IPS-NIHi7 (cell line): ENCODE measurements around the gene JPH4.

ENCODE experiments used
- DNase-seq: peaks from one replicate; pipeline ENCODE4 v3.0.0; 2012; ENCODE audit warnings: mixed read lengths; ENCODE audit errors: extremely low spot score

The JPH4 gene

GRCh38 chr14:23563473-23564180, 15.0 kb downstream of the JPH4 start:
- DNase-seq: no peak

- DNase-seq: peak; percentile 73
Measured at GRCh38 chr14:23562822-23563472, 15.6 kb downstream of the JPH4 start.

DNA sequence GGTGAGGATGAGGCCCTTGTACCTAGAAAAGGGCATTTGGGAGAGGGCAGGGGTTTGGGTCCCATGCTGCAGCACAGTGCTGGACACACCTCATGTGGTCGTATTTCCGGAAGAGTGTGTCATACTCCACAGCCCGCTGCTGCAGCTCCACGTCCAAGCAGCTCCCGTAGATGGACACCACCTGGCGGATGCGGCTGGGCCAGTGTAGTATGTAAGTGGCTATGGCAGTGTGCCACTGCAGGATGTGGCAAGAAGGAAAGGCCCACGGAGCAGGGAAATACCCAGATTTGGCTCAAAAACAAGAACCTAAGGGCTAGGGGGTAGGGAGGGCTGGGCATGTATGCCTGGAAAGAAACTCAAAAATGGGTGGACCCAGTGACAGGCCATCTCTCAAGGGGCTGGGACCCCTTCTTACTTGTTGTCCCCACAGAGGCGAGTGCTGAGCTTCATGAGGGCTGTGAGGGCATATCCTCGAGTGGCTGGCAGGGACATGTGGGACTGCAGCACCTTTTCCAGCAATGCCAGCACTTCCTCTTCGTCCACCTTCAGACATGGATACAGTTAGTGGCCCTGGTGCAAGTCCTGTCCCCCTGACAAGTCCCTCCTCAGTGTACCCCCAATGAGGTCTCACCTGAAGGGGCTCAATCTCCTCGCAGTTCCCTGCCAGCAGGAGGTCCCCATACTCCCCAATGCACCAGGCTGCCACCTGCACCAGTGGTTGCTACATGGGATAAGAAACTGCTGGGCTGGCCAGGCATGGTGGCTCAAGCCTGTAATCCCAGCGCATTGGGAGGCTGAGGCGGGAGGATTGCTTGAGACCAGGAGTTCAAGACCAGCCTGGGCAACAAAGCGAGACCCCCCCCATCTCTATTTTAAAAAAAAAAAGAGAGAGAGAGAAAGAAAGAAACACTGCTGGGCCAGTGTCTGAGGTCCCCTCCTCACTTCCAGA, 16.4 kb downstream of the JPH4 start:
- no peak for DNase-seq

DNA sequence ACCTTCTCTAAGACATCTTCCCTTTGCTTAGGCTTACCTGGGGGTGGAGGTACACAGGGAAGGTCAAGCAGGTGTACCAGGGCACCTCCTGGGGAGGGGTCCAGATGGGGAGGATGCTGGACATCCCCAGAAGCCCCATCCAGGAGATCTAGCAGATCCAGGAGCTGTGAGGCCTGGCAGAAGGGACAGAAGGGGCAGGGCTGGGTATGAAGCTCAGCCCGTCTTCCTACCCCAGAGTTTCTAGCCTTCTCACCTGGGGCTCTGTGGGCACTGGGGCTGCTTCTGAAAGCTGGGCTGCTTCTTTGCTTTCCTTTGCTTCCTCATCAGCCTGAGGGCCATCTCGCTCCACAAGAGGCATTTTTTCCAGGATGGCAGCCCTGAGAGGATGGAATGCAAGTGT, 17.3 kb downstream of the JPH4 start:
- DNase-seq: no peak

- no peak for DNase-seq
Measured at GRCh38 chr14:23559926-23560520, 18.6 kb downstream of the JPH4 start.

DNA sequence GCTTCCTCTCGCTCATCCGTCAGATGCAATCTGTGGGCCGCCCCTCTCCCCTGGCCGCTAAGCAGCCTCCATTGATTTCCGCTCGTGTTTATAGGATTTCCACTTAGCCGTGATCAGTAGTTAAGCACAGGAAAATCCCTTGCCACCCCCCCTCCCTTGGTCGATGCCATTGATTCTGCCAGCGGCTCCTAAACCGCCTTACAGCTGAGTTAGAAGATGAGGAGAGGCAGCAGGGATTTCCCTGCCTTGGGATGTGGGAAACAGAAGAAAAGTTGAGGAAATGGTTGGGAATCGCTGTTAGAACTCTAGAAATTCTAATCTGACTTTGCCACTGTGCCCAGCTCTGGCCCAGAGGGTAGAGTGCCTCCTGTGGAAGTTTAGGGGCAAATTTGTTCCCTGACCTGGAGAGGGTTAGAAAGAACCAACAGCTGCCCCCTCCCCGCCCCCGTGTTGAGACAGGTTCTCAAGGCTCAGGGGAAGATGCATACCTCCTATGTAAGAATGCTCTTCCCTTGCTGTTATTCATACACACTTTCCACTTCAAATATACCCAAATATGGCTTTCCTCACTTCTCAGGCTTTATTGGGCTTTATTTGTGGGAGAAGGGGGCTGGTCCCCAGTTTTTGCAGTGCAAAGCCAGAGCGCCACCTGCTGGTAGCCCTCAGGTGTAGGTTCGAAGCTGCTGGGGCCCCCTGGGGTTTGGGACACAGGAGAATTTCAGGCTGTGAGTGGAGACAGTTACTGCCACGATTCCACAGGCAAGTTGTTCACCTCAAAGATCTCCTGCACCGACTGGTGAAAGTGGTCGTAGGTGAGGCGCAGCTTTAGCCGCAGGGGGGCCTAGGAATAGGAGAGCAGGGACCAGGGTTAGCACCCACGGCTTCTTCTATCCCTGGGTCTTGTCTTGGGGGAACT, 19.3 kb downstream of the JPH4 start:
- DNase-seq: no peak

DNA sequence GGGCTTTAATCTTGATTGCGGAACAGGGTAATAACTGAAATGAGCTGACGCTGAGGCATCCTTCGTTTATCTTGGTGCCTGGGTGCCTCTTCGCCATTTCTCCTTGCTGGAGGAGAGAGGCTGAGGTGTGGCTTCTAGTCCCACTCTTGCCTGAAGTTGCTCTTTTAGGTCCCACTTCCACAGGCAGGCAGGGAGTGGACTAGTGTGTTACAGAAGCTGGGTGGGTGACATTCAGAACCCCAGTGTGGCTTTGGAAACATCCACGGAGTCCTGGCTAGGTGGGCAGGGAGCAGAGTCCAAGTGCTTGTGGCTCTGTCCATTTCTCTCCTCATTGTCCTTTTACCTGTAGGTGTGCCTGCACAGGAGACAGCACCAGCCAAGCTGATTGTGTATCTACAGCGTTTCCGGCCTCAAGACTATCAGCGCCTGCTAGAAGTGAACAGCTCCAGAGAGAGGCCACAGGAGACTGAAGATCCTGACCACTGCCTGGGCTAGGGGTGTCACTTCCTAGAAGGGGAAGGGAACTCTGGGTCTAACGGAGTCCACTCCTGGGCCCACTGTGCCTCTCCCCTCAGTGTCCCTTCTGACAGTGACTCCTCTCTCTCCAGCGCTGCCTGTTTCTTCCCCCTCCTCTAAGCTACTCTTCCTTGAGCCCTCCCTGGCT, 20.1 kb downstream of the JPH4 start:
- no peak for DNase-seq

- no peak for DNase-seq
Measured at GRCh38 chr14:23557946-23558345, 20.6 kb downstream of the JPH4 start.

- no peak for DNase-seq
Measured at GRCh38 chr14:23557521-23557920, 21.1 kb downstream of the JPH4 start.

DNA sequence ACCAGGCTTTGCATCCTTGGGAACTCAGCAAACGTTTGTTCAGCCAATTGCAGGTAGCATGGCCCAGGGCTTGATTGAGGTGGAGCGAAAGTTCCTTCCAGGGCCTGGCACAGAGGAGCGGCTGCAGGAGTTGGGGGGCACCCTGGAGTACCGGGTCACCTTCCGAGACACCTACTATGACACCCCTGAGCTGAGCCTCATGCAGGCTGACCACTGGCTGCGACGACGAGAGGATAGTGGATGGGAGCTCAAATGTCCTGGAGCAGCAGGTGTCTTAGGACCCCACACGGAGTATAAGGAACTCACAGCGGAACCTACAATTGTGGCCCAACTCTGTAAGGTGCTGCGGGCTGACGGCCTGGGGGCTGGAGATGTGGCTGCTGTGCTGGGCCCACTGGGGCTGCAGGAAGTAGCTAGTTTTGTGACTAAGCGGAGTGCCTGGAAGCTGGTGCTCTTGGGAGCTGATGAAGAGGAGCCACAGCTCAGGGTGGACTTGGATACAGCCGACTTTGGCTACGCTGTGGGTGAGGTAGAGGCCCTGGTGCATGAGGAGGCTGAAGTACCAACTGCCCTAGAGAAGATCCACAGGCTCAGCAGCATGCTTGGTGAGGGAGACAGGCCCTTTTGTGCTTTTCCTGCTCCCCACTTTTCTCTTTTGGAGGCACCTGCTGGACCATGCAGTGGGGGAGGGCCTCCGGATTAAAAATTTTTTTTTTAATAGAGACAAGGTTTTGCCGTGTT, 21.7 kb downstream of the JPH4 start:
- no peak for DNase-seq

- DNase-seq: peak; percentile 85
Measured at GRCh38 chr14:23555882-23556699, 22.5 kb downstream of the JPH4 start, which contains the start of gene THTPA. Gene THTPA (plus strand): TSS chr14:23556271. CDS start chr14:23556758, 487 bp downstream.

DNA sequence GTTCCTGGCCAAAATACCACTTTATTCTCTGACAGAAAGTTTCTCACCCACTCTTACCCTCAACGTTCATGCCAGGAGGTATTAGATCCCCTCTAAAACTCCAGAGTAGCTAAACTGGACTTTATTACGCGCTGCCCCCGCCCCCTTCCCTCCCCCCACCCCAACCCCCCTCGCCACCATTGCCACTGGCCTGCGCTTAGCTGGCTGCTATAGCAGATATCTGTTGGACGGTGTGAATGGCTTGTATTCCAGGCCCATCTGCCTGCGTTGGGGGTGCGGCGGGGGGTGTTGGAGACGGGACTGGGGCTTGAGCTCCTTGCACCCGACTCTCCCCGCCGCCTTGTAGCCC, 23.1 kb downstream of the JPH4 start:
- no peak for DNase-seq

DNA sequence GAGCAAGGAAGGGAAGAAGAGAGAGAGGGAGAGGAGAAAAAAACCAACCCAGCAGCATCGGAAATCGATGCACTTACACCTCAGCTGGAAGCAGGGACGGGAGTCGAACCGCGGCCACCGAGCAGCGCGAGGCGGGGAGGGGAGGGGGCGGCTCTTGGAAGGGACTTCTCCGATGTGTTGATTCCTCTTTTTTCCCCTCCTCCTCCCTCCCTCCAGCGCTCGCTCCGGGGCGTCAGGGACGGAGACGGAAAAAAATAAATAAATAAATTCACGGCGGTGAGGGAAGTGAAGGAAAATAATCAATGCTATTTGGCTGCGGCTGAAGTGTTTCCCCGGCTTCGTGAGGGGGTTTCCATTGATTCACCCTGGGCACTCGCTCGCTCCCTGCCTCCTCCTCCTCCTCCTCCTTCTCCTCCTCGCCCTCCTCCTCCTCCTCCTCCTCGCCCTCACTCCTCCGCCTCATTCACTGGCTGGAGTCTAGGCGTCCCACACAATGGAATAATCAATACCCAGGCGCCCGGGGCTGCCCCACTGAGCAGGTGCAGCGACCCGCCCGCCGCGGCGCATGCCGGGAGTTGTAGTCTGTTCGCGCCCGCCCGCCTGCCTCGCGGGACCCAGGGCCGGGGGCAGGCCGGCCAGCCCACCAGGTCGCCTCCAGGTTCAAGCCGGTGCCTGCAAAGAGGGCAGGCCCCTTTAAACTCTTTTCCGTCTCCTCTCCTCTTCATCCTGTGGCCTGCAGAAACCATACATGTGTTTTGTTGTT, 27.1 kb downstream of the JPH4 start, which contains the start of gene ZFHX2:
Gene ZFHX2, minus strand, starts transcription at position 500 of the 763 bp plus-strand sequence. CDS start 16,440 bp downstream, outside the sequence.
- DNase-seq: peak; percentile 85

- peak; percentile 44 for DNase-seq
Measured at GRCh38 chr14:23550812-23551265, 27.8 kb downstream of the JPH4 start.

GRCh38 chr14:23550131-23550811, 28.3 kb downstream of the JPH4 start:
- no peak for DNase-seq

GRCh38 chr14:23548351-23549318, 30.0 kb downstream of the JPH4 start:
- peak; percentile 30 for DNase-seq
